ENCODE results near the gene PANK2. TPM values are rescaled to one million over a fixed set of nuclear protein-coding genes. Genes with fewer than 3 reads are reported as not detected.

Gene PANK2
- total RNA-seq, 1 experiment from 2014 or later: 62.7 TPM

- ChIA-PET POLR2A (no interaction called here), CTCF (interaction anchor here (0.7 to 2.0 kb wide), 4 partner anchors 71 to 181 kb away, joined by 3 to 4 read pairs (median 4); partner anchors contain the start of gene AP5S1)
- H3K4me1 Mint-ChIP-seq: peaks cover 54% of the 10 kb centered on the region
- no peak for TF ChIP-seq EMX1 (CRISPR knock-in tag; IDR thresholded peaks at IDR 0.05)
- TF ChIP-seq CDX4 (CRISPR knock-in tag; IDR thresholded peaks at IDR 0.05; ENCODE audit: borderline replicate concordance): no peak
- TF ChIP-seq CREB1 (CRISPR knock-in tag; IDR thresholded peaks at IDR 0.05): no peak
- no peak for TF ChIP-seq MLX (CRISPR knock-in tag; IDR thresholded peaks at IDR 0.05)
- TF ChIP-seq, protein P1, sequence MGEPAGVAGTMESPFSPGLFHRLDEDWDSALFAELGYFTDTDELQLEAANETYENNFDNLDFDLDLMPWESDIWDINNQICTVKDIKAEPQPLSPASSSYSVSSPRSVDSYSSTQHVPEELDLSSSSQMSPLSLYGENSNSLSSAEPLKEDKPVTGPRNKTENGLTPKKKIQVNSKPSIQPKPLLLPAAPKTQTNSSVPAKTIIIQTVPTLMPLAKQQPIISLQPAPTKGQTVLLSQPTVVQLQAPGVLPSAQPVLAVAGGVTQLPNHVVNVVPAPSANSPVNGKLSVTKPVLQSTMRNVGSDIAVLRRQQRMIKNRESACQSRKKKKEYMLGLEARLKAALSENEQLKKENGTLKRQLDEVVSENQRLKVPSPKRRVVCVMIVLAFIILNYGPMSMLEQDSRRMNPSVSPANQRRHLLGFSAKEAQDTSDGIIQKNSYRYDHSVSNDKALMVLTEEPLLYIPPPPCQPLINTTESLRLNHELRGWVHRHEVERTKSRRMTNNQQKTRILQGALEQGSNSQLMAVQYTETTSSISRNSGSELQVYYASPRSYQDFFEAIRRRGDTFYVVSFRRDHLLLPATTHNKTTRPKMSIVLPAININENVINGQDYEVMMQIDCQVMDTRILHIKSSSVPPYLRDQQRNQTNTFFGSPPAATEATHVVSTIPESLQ (CRISPR knock-in tag; IDR thresholded peaks at IDR 0.05): no peak
- no peak for TF ChIP-seq RELA (CRISPR knock-in tag; IDR thresholded peaks at IDR 0.05; ENCODE audit: borderline replicate concordance)
- TF ChIP-seq USF1 (CRISPR knock-in tag; IDR thresholded peaks at IDR 0.05): no peak
- TF ChIP-seq ZNF317 (CRISPR knock-in tag; IDR thresholded peaks at IDR 0.05; ENCODE audit: borderline replicate concordance, low read depth): no peak
- TF ChIP-seq E2F1 (CRISPR knock-in tag; IDR thresholded peaks at IDR 0.05): no peak
- TF ChIP-seq, protein P2, sequence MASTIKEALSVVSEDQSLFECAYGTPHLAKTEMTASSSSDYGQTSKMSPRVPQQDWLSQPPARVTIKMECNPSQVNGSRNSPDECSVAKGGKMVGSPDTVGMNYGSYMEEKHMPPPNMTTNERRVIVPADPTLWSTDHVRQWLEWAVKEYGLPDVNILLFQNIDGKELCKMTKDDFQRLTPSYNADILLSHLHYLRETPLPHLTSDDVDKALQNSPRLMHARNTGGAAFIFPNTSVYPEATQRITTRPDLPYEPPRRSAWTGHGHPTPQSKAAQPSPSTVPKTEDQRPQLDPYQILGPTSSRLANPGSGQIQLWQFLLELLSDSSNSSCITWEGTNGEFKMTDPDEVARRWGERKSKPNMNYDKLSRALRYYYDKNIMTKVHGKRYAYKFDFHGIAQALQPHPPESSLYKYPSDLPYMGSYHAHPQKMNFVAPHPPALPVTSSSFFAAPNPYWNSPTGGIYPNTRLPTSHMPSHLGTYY (CRISPR knock-in tag; IDR thresholded peaks at IDR 0.05): no peak
- peak overlapping the region; percentile 97 for H3K27ac Mint-ChIP-seq
- H3K9me3 Mint-ChIP-seq: no peaks in the 10 kb centered on the region
- peak overlapping the region; percentile 96 for H3K4me3 Mint-ChIP-seq
- ATAC-seq (no peak), DNase-seq (ENCODE audit: low spot score) (no peak)
- H3K36me3 Mint-ChIP-seq: peaks cover 36% of the 10 kb centered on the region
- H3K27me3 Mint-ChIP-seq (ENCODE audit: low read depth): no peaks in the 10 kb centered on the region
These were observed 2.1 kb downstream of the PANK2 start for GRCh38 chr20:3890999-3891929.

GRCh38 chr20:3894796-3895195 lies 5.6 kb downstream of the PANK2 start:
- H3K9me3 Mint-ChIP-seq: no peaks in the 10 kb centered on the region
- no peak for DNase-seq (ENCODE audit: low spot score)
- H3K27me3 Mint-ChIP-seq (ENCODE audit: low read depth): no peaks in the 10 kb centered on the region
- H3K4me3 Mint-ChIP-seq: no peak overlapping the region
- peaks cover 65% of the 10 kb centered on the region for H3K4me1 Mint-ChIP-seq
- ChIA-PET POLR2A (interaction anchor here (0.6 kb wide), 1 partner anchor 53 kb away, joined by 4 read pairs; no protein-coding TSS in a partner anchor), CTCF (interaction anchor here (0.6 to 1.3 kb wide), 2 partner anchors 76 to 212 kb away, joined by 3 to 4 read pairs; no protein-coding TSS in a partner anchor)
- 0 out of 2 replicates have a peak overlapping the region, but pooled peaks have one; percentile 33 for H3K27ac Mint-ChIP-seq
- ATAC-seq: no peak
- H3K36me3 Mint-ChIP-seq: peaks cover 43% of the 10 kb centered on the region
- no peak for TF ChIP-seq NR1H2 (CRISPR knock-in tag; IDR thresholded peaks at IDR 0.05)
- no peak for TF ChIP-seq JAZF1 (CRISPR knock-in tag; IDR thresholded peaks at IDR 0.05)
- TF ChIP-seq NR2C2 (CRISPR knock-in tag; IDR thresholded peaks at IDR 0.05): no peak
- TF ChIP-seq ZNF532 (CRISPR knock-in tag; IDR thresholded peaks at IDR 0.05; ENCODE audit: borderline replicate concordance): no peak
- no peak for TF ChIP-seq SMAD3 (CRISPR knock-in tag; IDR thresholded peaks at IDR 0.05; ENCODE audit: borderline replicate concordance)
- TF ChIP-seq EMX1 (CRISPR knock-in tag; IDR thresholded peaks at IDR 0.05): no peak
- TF ChIP-seq SMAD4 (CRISPR knock-in tag; IDR thresholded peaks at IDR 0.05): no peak
- TF ChIP-seq ZNF423 (CRISPR knock-in tag; IDR thresholded peaks at IDR 0.05): no peak
- no peak for TF ChIP-seq RORB (CRISPR knock-in tag; IDR thresholded peaks at IDR 0.05)
- TF ChIP-seq ZNF512 (CRISPR knock-in tag; IDR thresholded peaks at IDR 0.05; ENCODE audit: borderline replicate concordance): no peak
